ENCODE results near the gene CRK. TPM values are rescaled to one million over a fixed set of nuclear protein-coding genes. Genes with fewer than 3 reads are reported as not detected.
"Not testable (repeated sequence)": the region's sequence is repeated elsewhere in the genome, so short reads cannot be mapped to it uniquely, and the experiment has no call there.

Gene CRK
- polyA plus RNA-seq, 1 experiment = 53.8 TPM

DNA sequence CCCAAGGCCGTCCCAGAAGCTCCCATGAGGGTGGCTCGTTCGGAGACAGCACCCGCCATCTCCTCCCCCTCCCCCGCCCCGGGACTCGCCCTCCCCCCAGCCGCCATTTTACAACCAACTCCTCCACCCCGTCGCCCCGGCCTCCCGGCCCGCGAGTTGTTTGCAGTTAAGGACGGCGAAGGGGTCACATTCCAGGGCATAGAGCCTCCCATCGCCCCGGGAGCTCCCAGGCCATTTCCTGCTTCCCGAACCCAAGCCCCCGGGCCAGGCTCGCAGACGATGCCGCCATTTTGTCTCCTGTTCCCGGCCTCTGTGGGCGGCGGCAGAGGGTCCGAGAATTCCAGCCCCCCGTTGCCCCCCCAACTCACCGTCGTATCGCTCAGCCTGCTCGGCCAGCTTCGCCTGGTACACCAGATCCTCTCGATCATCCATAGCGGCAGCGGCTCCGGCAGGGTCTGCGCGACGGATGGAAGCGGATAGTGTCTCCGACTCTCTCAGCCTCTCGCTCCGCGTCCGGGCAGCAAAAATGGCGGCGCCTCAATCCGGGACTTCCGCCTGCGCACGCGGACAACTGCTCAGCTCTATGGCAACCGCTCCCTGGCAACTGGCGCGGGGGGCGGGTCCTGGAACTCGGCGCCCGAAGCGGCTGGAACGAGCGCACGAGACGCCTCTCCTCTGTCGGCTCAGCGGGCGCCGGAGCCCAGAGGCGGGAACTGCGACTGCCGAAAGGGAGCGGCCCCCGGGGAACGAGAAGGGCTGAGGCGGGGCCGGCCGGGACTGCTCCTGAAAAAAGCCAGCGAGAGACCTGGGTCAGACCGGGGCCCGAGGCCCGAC, 56.1 kb downstream of the CRK start, which contains the start of gene YWHAE:
YWHAE (minus strand) TSS at position 544 of the 834 bp plus-strand sequence; CDS start at position 432, 112 bp downstream.
- Histone ChIP-seq H3K36me3 (ENCODE audit: control insufficient read depth, insufficient read depth, low read length) (no peaks in the 10 kb centered on the region; the same call in 1 of the 2 replicates), H3K4me3 (ENCODE audit: low read depth, low read length) (peak within 1 kb of the TSS; percentile 78), H3K27me3 (ENCODE audit: control insufficient read depth, insufficient read depth, low read length) (no peaks in the 10 kb centered on the region)
- TF ChIP-seq, protein P1, sequence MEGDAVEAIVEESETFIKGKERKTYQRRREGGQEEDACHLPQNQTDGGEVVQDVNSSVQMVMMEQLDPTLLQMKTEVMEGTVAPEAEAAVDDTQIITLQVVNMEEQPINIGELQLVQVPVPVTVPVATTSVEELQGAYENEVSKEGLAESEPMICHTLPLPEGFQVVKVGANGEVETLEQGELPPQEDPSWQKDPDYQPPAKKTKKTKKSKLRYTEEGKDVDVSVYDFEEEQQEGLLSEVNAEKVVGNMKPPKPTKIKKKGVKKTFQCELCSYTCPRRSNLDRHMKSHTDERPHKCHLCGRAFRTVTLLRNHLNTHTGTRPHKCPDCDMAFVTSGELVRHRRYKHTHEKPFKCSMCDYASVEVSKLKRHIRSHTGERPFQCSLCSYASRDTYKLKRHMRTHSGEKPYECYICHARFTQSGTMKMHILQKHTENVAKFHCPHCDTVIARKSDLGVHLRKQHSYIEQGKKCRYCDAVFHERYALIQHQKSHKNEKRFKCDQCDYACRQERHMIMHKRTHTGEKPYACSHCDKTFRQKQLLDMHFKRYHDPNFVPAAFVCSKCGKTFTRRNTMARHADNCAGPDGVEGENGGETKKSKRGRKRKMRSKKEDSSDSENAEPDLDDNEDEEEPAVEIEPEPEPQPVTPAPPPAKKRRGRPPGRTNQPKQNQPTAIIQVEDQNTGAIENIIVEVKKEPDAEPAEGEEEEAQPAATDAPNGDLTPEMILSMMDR (IDR thresholded peaks at IDR 0.05; ENCODE audit: insufficient read depth, low read depth, low read length) = no peak
- peak; percentile 63 for DNase-seq (ENCODE audit: low read depth)
- POLR2A ChIA-PET = interaction anchor here (0.6 kb wide), 1 partner anchor 20 kb away, joined by 5 read pairs; no protein-coding TSS in a partner anchor
- CTCF ChIA-PET = interaction anchor here (0.7 to 1.5 kb wide), 4 partner anchors 9 to 269 kb away, joined by 3 to 5 read pairs (median 4); no protein-coding TSS in a partner anchor

GRCh38 chr17:1398931-1399678, 56.9 kb downstream of the CRK start:
- no peaks in the 10 kb centered on the region; the same call in 1 of the 2 replicates for H3K36me3 ChIP-seq (ENCODE audit: control insufficient read depth, insufficient read depth, low read length)
- no peak for DNase-seq (ENCODE audit: low read depth)
- H3K4me3 ChIP-seq (ENCODE audit: low read depth, low read length) = peak overlapping the region; percentile 78
- CTCF ChIA-PET = interaction anchor here (0.7 to 1.5 kb wide), 3 partner anchors 8 to 269 kb away, joined by 3 to 5 read pairs (median 4); no protein-coding TSS in a partner anchor
- TF ChIP-seq, protein P1 (IDR thresholded peaks at IDR 0.05; ENCODE audit: insufficient read depth, low read depth, low read length) = no peak
- POLR2A ChIA-PET = interaction anchor here (0.6 kb wide), 1 partner anchor 21 kb away, joined by 5 read pairs; no protein-coding TSS in a partner anchor
- H3K27me3 ChIP-seq (ENCODE audit: control insufficient read depth, insufficient read depth, low read length) = no peaks in the 10 kb centered on the region

DNA sequence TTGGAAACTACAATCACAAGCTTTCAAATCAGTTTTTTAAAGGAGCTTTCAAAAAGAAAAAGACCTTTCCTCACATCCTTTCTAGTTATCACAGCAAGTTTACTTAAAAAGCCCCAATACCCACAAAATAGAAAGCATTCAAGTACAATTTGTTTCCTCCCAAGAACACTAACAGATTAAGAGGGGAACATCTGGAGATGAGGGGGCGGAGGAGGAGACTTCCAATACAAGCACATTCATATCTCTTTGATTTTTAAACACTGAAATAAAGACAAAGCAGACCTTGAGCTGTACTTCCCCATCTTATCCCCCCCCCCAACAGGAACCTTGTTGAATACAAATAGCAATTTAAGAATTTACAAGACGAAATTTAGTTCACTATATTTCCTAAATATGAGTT, 58.0 kb downstream of the CRK start:
- TF ChIP-seq, protein P1 (IDR thresholded peaks at IDR 0.05; ENCODE audit: insufficient read depth, low read depth, low read length) = no peak
- Histone ChIP-seq H3K36me3 (ENCODE audit: control insufficient read depth, insufficient read depth, low read length) (no peaks in the 10 kb centered on the region; the same call in 1 of the 2 replicates), H3K27me3 (ENCODE audit: control insufficient read depth, insufficient read depth, low read length) (no peaks in the 10 kb centered on the region), H3K4me3 (ENCODE audit: low read depth, low read length) (peak overlapping the region; percentile 78)
- no peak for DNase-seq (ENCODE audit: low read depth)
- ChIA-PET CTCF (no interaction called here), POLR2A (no interaction called here)

DNA sequence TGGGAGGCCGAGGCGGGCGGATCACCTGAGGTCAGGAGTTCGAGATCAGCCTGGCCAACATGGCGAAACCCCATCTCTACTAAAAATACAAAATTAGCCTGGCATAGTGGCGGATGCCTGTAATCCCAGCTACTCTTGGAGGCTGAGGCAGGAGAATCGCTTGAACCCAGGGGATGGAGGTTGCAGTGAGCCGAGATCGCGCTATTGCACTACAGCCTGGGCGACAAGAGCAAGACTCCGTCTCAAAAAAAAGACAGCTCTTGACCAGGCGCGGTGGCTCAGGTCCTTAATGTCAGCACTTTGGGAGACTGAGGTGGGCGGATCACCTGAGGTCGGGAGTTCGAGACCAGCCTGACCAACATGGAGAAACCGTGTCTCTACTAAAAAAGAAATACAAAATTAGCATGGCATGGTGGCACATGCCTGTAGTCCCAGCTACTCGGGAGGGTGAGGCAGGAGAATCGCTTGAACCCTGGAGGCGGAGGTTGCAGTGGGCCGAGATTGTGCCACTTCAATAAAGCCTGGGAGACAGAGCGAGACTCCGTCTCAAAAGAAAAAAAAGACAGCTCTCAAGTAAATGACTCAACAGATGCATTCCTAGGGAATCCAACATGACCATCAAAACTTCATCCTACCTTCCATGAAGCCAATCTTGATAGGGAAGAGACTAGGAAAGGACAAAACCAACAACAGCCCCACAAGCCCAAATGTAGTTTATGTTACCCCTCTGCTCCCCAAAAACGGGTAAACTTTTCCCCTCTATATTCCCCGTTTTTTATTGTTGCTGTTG, 60.0 kb downstream of the CRK start:
- POLR2A ChIA-PET; H3K4me3 ChIP-seq (ENCODE audit: low read depth, low read length); H3K36me3 ChIP-seq (ENCODE audit: control insufficient read depth, insufficient read depth, low read length); DNase-seq (ENCODE audit: low read depth); H3K27me3 ChIP-seq (ENCODE audit: control insufficient read depth, insufficient read depth, low read length): not testable (repeated sequence)
- CTCF ChIA-PET = interaction anchor here (2.8 kb wide), 1 partner anchor 30 kb away, joined by 17 read pairs; no protein-coding TSS in a partner anchor

GRCh38 chr17:1391577-1391976, 64.5 kb downstream of the CRK start:
- Histone ChIP-seq H3K36me3 (ENCODE audit: control insufficient read depth, insufficient read depth, low read length) (no peaks in the 10 kb centered on the region; the same call in 1 of the 2 replicates), H3K4me3 (ENCODE audit: low read depth, low read length) (no peak overlapping the region), H3K27me3 (ENCODE audit: control insufficient read depth, insufficient read depth, low read length) (no peaks in the 10 kb centered on the region)
- POLR2A ChIA-PET = no interaction called here
- CTCF ChIA-PET = interaction anchor here (1.4 to 2.7 kb wide), 2 partner anchors 26 to 124 kb away, joined by 3 to 15 read pairs; partner anchors contain the start of gene INPP5K
- TF ChIP-seq, protein P1 (IDR thresholded peaks at IDR 0.05; ENCODE audit: insufficient read depth, low read depth, low read length) = no peak
- DNase-seq (ENCODE audit: low read depth) = no peak

All from BJ (cell line).